ENCODE measurements around the gene IKZF2.

GRCh38 chr2:212968284-212969081 is 182.9 kb downstream of the IKZF2 start:
- TF ChIP-seq CTCF (IDR thresholded peaks at IDR 0.05) (no peak), POLR2A (IDR thresholded peaks at IDR 0.05) (no peak)
